Trophoblast cell (in vitro differentiated cells and primary cell): Measurements from ENCODE around the gene RAD17.

Source experiments
- DNase-seq, 2 donors: peaks; one replicate each; pipeline ENCODE4 v3.0.0-alpha.2; 2016
- H2AFZ ChIP-seq: 2 replicates; pipeline ENCODE4 v1.6.1; 2013; ENCODE audit warnings: low read length, moderate library complexity, mild to moderate bottlenecking; ENCODE audit not compliant: insufficient read depth, poor library complexity
- H2AK5ac ChIP-seq: 2 replicates; pipeline ENCODE4 v1.6.1; 2013; ENCODE audit warnings: mild to moderate bottlenecking, low read length
- H2BK120ac ChIP-seq: 2 replicates; pipeline ENCODE4 v1.6.1; 2013; ENCODE audit warnings: low read length, mild to moderate bottlenecking, moderate library complexity; ENCODE audit not compliant: insufficient read depth, poor library complexity
- H2BK12ac ChIP-seq: 2 replicates; pipeline ENCODE4 v1.6.1; 2013; ENCODE audit warnings: mild to moderate bottlenecking, low read length, moderate library complexity
- H2BK5ac ChIP-seq: 2 replicates; pipeline ENCODE4 v1.6.1; 2013; ENCODE audit warnings: low read length, low read depth, moderate library complexity, mild to moderate bottlenecking; ENCODE audit not compliant: poor library complexity
- H3K14ac ChIP-seq: 2 replicates; pipeline ENCODE4 v1.6.1; 2013; ENCODE audit warnings: mild to moderate bottlenecking, low read length
- H3K18ac ChIP-seq: 2 replicates; pipeline ENCODE4 v1.6.1; 2013; ENCODE audit warnings: mild to moderate bottlenecking, low read length
- H3K23ac ChIP-seq: 2 replicates; pipeline ENCODE4 v1.6.1; 2013; ENCODE audit warnings: low read length
- H3K27ac ChIP-seq: 2 replicates; pipeline ENCODE4 v1.5.1; 2013; ENCODE audit warnings: low read depth, mild to moderate bottlenecking, inconsistent platforms, low read length, moderate library complexity
- H3K27me3 ChIP-seq: 2 replicates; pipeline ENCODE4 v1.6.1; 2013; ENCODE audit warnings: inconsistent platforms, mild to moderate bottlenecking, low read length, moderate library complexity; ENCODE audit not compliant: insufficient read depth
- H3K36me3 ChIP-seq, 2 experiments: 1 replicate in 1 of 2; 2 replicates in 1 of 2; pipeline ENCODE4 v1.6.1; 2013; ENCODE audit warnings: low read length in 2 of 2, mild to moderate bottlenecking in 2 of 2, moderate library complexity in 1 of 2; ENCODE audit not compliant: insufficient read depth in 2 of 2, control insufficient read depth in 1 of 2
- H3K4ac ChIP-seq: 2 replicates; pipeline ENCODE4 v1.6.1; 2013; ENCODE audit warnings: low read depth, mild to moderate bottlenecking, low read length, moderate library complexity
- H3K4me1 ChIP-seq, 2 experiments: 1 replicate in 1 of 2; 2 replicates in 1 of 2; pipeline ENCODE4 v1.6.1; 2013; ENCODE audit warnings: low read length in 2 of 2, mild to moderate bottlenecking in 2 of 2, moderate library complexity in 1 of 2; ENCODE audit not compliant: insufficient read depth in 2 of 2, control insufficient read depth in 1 of 2
- H3K4me2 ChIP-seq: 2 replicates; pipeline ENCODE4 v1.6.1; 2013; ENCODE audit warnings: inconsistent platforms, mild to moderate bottlenecking, low read length, moderate library complexity
- H3K4me3 ChIP-seq: 2 replicates; pipeline ENCODE4 v1.5.1; 2013; ENCODE audit warnings: mild to moderate bottlenecking, low read depth, low read length, inconsistent platforms
- H3K79me1 ChIP-seq: one replicate; pipeline ENCODE4 v1.6.1; 2013; ENCODE audit warnings: low read length
- H3K79me2 ChIP-seq: 2 replicates; pipeline ENCODE4 v1.6.1; 2013; ENCODE audit warnings: low read length, mild to moderate bottlenecking; ENCODE audit not compliant: control insufficient read depth, insufficient read depth, poor library complexity
- H3K9ac ChIP-seq: 2 replicates; pipeline ENCODE4 v1.6.1; 2013; ENCODE audit warnings: mild to moderate bottlenecking, low read length
- H3K9me3 ChIP-seq: 2 replicates; pipeline ENCODE4 v1.6.1; 2013; ENCODE audit warnings: low read depth, mild to moderate bottlenecking, control low read depth, inconsistent platforms, low read length; ENCODE audit not compliant: insufficient read depth
- H4K12ac ChIP-seq: 2 replicates; pipeline ENCODE4 v1.6.1; 2013; ENCODE audit warnings: low read depth, mild to moderate bottlenecking, low read length, moderate library complexity
- H4K8ac ChIP-seq: 2 replicates; pipeline ENCODE4 v1.6.1; 2013; ENCODE audit warnings: low read depth, mild to moderate bottlenecking, low read length, moderate library complexity
- H4K91ac ChIP-seq: one replicate; pipeline ENCODE4 v1.6.1; 2013; ENCODE audit warnings: low read depth, mild to moderate bottlenecking, low read length, moderate library complexity
- WGBS: extraction: QIAGEN DNeasy Blood & Tissue Kit; methylation state at CpG from one replicate; pipeline ENCODE4 v1.1.7; 2013; ENCODE audit warnings: missing lambda C conversion rate; ENCODE audit not compliant: insufficient read length, insufficient coverage; ENCODE audit errors: extremely low coverage; 5-methylcytosine and 5-hydroxymethylcytosine counted together

Gene RAD17

GRCh38 chr5:69360442-69360841 lies 9.2 kb upstream of the RAD17 start:
- Histone ChIP-seq H3K23ac (no peak overlapping the region), H3K4me3 (no peak overlapping the region), H3K27ac (no peak overlapping the region), H4K8ac (no peak overlapping the region), H3K18ac (no peak overlapping the region), H2AK5ac (no peak overlapping the region), H3K14ac (no peak overlapping the region), H3K36me3 (peaks cover 8 to 10% of the 10 kb centered on the region in 2 experiments), H2BK12ac (no peak overlapping the region), H3K79me2 (no peaks in the 10 kb centered on the region), H3K9me3 (no peaks in the 10 kb centered on the region), H4K12ac (no peak overlapping the region), H3K27me3 (no peaks in the 10 kb centered on the region), H4K91ac (no peak overlapping the region), H3K9ac (no peak overlapping the region), H3K4me2 (no peak overlapping the region), H3K79me1 (no peaks in the 10 kb centered on the region), H2BK120ac (no peak overlapping the region), H2BK5ac (no peak overlapping the region), H2AFZ (no peak overlapping the region), H3K4me1 (no peaks in the 10 kb centered on the region), H3K4ac (no peak overlapping the region)
- DNase-seq: no peak
- no CpG with 5 or more reads among the region's 1 CpG for WGBS

DNA sequence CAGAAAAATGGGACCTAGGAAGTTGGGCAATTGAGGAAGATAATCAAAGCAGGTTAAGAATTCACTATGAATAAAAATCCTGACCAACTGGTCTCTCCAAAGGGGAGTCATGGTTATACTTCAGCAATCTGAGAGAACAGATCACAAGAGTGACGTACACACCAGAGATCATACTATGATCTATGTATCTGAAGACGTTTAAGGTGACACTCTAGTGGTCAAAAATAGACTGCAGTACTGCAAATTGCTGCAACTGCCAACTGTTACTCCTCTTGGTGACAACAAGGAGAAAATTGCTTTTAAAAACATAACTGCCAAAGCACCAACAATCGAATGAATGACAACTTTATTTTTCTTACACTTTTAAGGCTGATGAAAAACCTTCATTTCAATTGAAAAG lies 5.2 kb upstream of the RAD17 start:
- H3K27ac ChIP-seq: no peak overlapping the region
- H3K79me1 ChIP-seq: peaks cover 3% of the 10 kb centered on the region
- H3K27me3 ChIP-seq: no peaks in the 10 kb centered on the region
- H3K4me1 ChIP-seq: peaks cover 0 to 2% of the 10 kb centered on the region in 2 experiments
- H2BK12ac ChIP-seq: no peak overlapping the region
- no peak overlapping the region for H2AFZ ChIP-seq
- peak; percentile 51 to 79 for DNase-seq
- H3K4ac ChIP-seq: no peak overlapping the region
- H3K14ac ChIP-seq: no peak overlapping the region
- H4K91ac ChIP-seq: no peak overlapping the region
- no peak overlapping the region for H2BK120ac ChIP-seq
- WGBS: no CpG with 5 or more reads among the region's 3 CpGs
- no peak overlapping the region for H3K23ac ChIP-seq
- H4K12ac ChIP-seq: no peak overlapping the region
- H3K9ac ChIP-seq: no peak overlapping the region
- H3K36me3 ChIP-seq: peaks cover 10 to 13% of the 10 kb centered on the region in 2 experiments
- peaks cover 11% of the 10 kb centered on the region for H3K79me2 ChIP-seq
- H3K4me3 ChIP-seq: no peak overlapping the region
- H2BK5ac ChIP-seq: no peak overlapping the region
- H2AK5ac ChIP-seq: no peak overlapping the region
- no peaks in the 10 kb centered on the region for H3K9me3 ChIP-seq
- no peak overlapping the region for H3K4me2 ChIP-seq
- H3K18ac ChIP-seq: no peak overlapping the region
- no peak overlapping the region for H4K8ac ChIP-seq

DNA sequence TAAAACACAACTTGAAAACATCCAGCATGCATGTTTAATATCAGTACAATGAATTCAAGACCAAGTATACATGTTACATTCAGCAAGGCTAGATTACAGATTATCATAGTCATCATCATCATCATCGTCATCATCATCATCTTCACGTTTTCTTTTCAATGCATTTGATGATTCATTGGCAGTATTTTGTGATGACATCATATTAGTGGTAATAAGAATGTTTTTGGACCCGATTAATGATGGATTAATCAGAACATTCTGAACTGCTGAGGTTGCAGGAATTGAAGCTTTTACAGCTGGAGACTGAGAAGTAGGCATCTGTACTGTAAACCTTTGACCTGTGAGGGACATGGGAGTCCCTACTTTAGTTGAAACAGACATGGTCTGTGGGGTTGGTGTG lies 4.8 kb upstream of the RAD17 start:
- Histone ChIP-seq H4K91ac (no peak overlapping the region), H3K4me1 (peaks cover 0 to 2% of the 10 kb centered on the region in 2 experiments), H2BK5ac (no peak overlapping the region), H3K79me1 (peaks cover 8% of the 10 kb centered on the region), H3K4ac (peak overlapping the region; percentile 15), H3K36me3 (peaks cover 10 to 13% of the 10 kb centered on the region in 2 experiments), H3K4me2 (no peak overlapping the region), H3K27me3 (no peaks in the 10 kb centered on the region), H3K27ac (no peak overlapping the region), H3K79me2 (peaks cover 11% of the 10 kb centered on the region), H3K9ac (no peak overlapping the region), H3K4me3 (no peak overlapping the region), H3K9me3 (no peaks in the 10 kb centered on the region), H3K23ac (no peak overlapping the region), H4K8ac (no peak overlapping the region), H4K12ac (no peak overlapping the region), H2BK120ac (no peak overlapping the region), H3K18ac (no peak overlapping the region), H3K14ac (no peak overlapping the region), H2BK12ac (no peak overlapping the region), H2AK5ac (no peak overlapping the region), H2AFZ (no peak overlapping the region)
- WGBS: no CpG with 5 or more reads among the region's 3 CpGs
- DNase-seq: no peak

GRCh38 chr5:69367697-69368279 lies 1.8 kb upstream of the RAD17 start:
- Histone ChIP-seq H3K4me1 (peaks cover 0 to 2% of the 10 kb centered on the region in 2 experiments), H3K27ac (no peak overlapping the region), H3K9me3 (no peaks in the 10 kb centered on the region), H3K36me3 (peaks cover 7 to 11% of the 10 kb centered on the region in 2 experiments), H2BK12ac (no peak overlapping the region), H4K12ac (peak overlapping the region; percentile 67), H3K18ac (peak overlapping the region; percentile 42), H2AK5ac (peak overlapping the region; percentile 46), H4K8ac (peak overlapping the region; percentile 44), H3K23ac (no peak overlapping the region), H2AFZ (no peak overlapping the region), H3K9ac (no peak overlapping the region), H3K27me3 (no peaks in the 10 kb centered on the region), H3K4me3 (no peak overlapping the region), H2BK5ac (peak overlapping the region; percentile 18), H3K79me2 (peaks cover 15% of the 10 kb centered on the region), H3K4me2 (peak overlapping the region; percentile 2), H4K91ac (peak overlapping the region; percentile 4), H3K4ac (peak overlapping the region; percentile 100), H3K14ac (no peak overlapping the region), H3K79me1 (peaks cover 8% of the 10 kb centered on the region), H2BK120ac (no peak overlapping the region)
- WGBS: no CpG with 5 or more reads among the region's 11 CpGs
- peak; percentile 7 to 27 for DNase-seq
